Tibial artery (tissue), 4 donors: ENCODE data around the gene OPRM1.

Experiments
- DNase-seq, 2 donors: peaks; one replicate each; pipeline ENCODE4 v3.0.0-alpha.2; 2019
- H3K27ac ChIP-seq, 2 donors: fragments of 200-600 bp; sonication (generic) in 1 of 2; 1 replicate in 1 of 2; 2 replicates in 1 of 2; pipeline ENCODE4 v1.5.1; 2018 to 2019; ENCODE audit warnings: mild to moderate bottlenecking in 1 of 2
- H3K27me3 ChIP-seq, 2 donors: fragments of 200-600 bp; sonication (generic) in 1 of 2; one replicate each; pipeline versions ENCODE4 v1.5.1 to v1.6.0; 2016 to 2019
- H3K36me3 ChIP-seq, 3 donors: fragments of 200-600 bp; sonication (generic) in 2 of 3; one replicate each; pipeline ENCODE4 v1.5.1; 2016 to 2019; ENCODE audit warnings: mild to moderate bottlenecking in 2 of 3
- H3K4me1 ChIP-seq, 4 donors: fragments of 200-600 bp; sonication (generic) in 2 of 4; 1 replicate in 3 of 4; 2 replicates in 1 of 4; pipeline ENCODE4 v1.5.1; 2016 to 2019
- H3K4me3 ChIP-seq, 2 donors: fragments of 200-600 bp; sonication (generic) in 1 of 2; 1 replicate in 1 of 2; 2 replicates in 1 of 2; pipeline ENCODE4 v1.5.1; 2018 to 2019; ENCODE audit warnings: mild to moderate bottlenecking in 2 of 2
- H3K9me3 ChIP-seq, 3 donors: fragments of 200-600 bp; sonication (generic) in 1 of 3; one replicate each; pipeline ENCODE4 v1.5.1; 2016 to 2019
- CTCF ChIP-seq, 2 experiments: fragments of 200-600 bp in 1 of 2; fragments of 450-650 bp in 1 of 2; IDR thresholded peaks; one replicate each; pipeline ENCODE4 v1.5.1; 2017 to 2019; ENCODE audit warnings: antibody characterized with exemption in 2 of 2, mild to moderate bottlenecking in 1 of 2, moderate library complexity in 1 of 2
- intact Hi-C: fragments of 100-400 bp; cut with DNase I; formaldehyde crosslinking; loops from one replicate; pipeline ENCODE4 v1.15.0; 2023; ENCODE audit warnings: low total_unique reads

OPRM1 gene

GRCh38 chr6:154242617-154243357 is 203.7 kb downstream of the OPRM1 start:
- no peaks in the 10 kb centered on the region for H3K27me3 ChIP-seq
- intact Hi-C loops, result no loop called here
- no peak overlapping the region for H3K27ac ChIP-seq
- no peak overlapping the region for H3K4me3 ChIP-seq
- H3K9me3 ChIP-seq, result no peaks in the 10 kb centered on the region
- no peak for TF ChIP-seq CTCF (IDR thresholded peaks at IDR 0.05)
- DNase-seq, result no peak
- H3K4me1 ChIP-seq, result no peaks in the 10 kb centered on the region
- H3K36me3 ChIP-seq, result no peaks in the 10 kb centered on the region

GRCh38 chr6:154243793-154244750 is 205.0 kb downstream of the OPRM1 start:
- DNase-seq, result no peak
- no peaks in the 10 kb centered on the region for H3K4me1 ChIP-seq
- H3K27ac ChIP-seq, result no peak overlapping the region

GRCh38 chr6:154245506-154245905 is 206.5 kb downstream of the OPRM1 start:
- Histone ChIP-seq H3K27ac (no peak overlapping the region), H3K9me3 (no peaks in the 10 kb centered on the region), H3K27me3 (no peaks in the 10 kb centered on the region), H3K4me3 (no peak overlapping the region), H3K36me3 (no peaks in the 10 kb centered on the region), H3K4me1 (no peaks in the 10 kb centered on the region)
- no peak for TF ChIP-seq CTCF (IDR thresholded peaks at IDR 0.05)
- no peak for DNase-seq
- intact Hi-C loops, result no loop called here

More at GRCh38 chr6:154243793-154244750, 205.0 kb downstream of the OPRM1 start:
- no peak for TF ChIP-seq CTCF (IDR thresholded peaks at IDR 0.05)
- Histone ChIP-seq H3K4me3 (no peak overlapping the region), H3K9me3 (no peaks in the 10 kb centered on the region), H3K36me3 (no peaks in the 10 kb centered on the region), H3K27me3 (no peaks in the 10 kb centered on the region)
- intact Hi-C loops, result no loop called here

- no peaks in the 10 kb centered on the region for H3K4me1 ChIP-seq
- H3K27ac ChIP-seq, result no peak overlapping the region
Observed at GRCh38 chr6:154246723-154247118, 207.7 kb downstream of the OPRM1 start.

More at GRCh38 chr6:154246723-154247118, 207.7 kb downstream of the OPRM1 start:
- no peak overlapping the region for H3K4me3 ChIP-seq
- H3K27me3 ChIP-seq, result no peaks in the 10 kb centered on the region
- DNase-seq, result no peak
- intact Hi-C loops, result no loop called here
- TF ChIP-seq CTCF (IDR thresholded peaks at IDR 0.05), result no peak
- H3K9me3 ChIP-seq, result no peaks in the 10 kb centered on the region
- no peaks in the 10 kb centered on the region for H3K36me3 ChIP-seq
